Endothelial cell of umbilical vein (primary cell): ENCODE results near the gene MIEN1. TPM values are rescaled to one million over a fixed set of nuclear protein-coding genes. Genes with fewer than 3 reads are reported as not detected.

ENCODE experiments used
- BruUV-seq: library from RNA; stranded (reverse); fragments of 400-500 nt; replicated peaks from 2 replicates; lab custom pipeline; 2021; lab: Mats Ljungman, UMichigan
- CTCF ChIA-PET: fragments of 300-600, 350-600 bp; sonication (Branson Sonifier 250); formaldehyde crosslinking; loops from one replicate; lab custom pipeline; 2021; ENCODE audit warnings: antibody characterized with exemption, inconsistent platforms; lab: Charles Lee
- POLR2A ChIA-PET: fragments of 300-600, 350-600 bp; sonication (Branson Sonifier 250); formaldehyde crosslinking; loops from one replicate; lab custom pipeline; 2021; ENCODE audit warnings: antibody characterized with exemption, inconsistent platforms; lab: Charles Lee
- DNase-seq: peaks from one replicate; pipeline ENCODE4 v3.0.0-alpha.2; 2011; ENCODE audit warnings: low read depth, low spot score
- FAIRE-seq: peaks from 2 replicates; lab custom pipeline; 2011; peaks lifted over from hg19 to GRCh38; lab: Jason Lieb, UNC
- H2AFZ ChIP-seq: 2 replicates; pipeline ENCODE4 v1.6.0; 2012; ENCODE audit warnings: low read depth, low read length, control low read depth, inconsistent platforms
- H3K27ac ChIP-seq: 2 replicates; pipeline ENCODE4 v1.5.1; 2011; ENCODE audit warnings: low read depth, mild to moderate bottlenecking, control low read depth, low read length, moderate library complexity; ENCODE audit not compliant: insufficient read depth
- H3K27me3 ChIP-seq, 2 experiments: 2 replicates each; pipeline versions ENCODE4 v1.6.0 to v1.6.1; 2011; ENCODE audit warnings: low read length in 2 of 2, mixed read lengths in 1 of 2; ENCODE audit not compliant: control insufficient read depth in 2 of 2, insufficient read depth in 2 of 2
- H3K36me3 ChIP-seq, 2 experiments: 2 replicates in 1 of 2; 3 replicates in 1 of 2; pipeline ENCODE4 v1.5.1; 2011; ENCODE audit warnings: low read length in 2 of 2, mild to moderate bottlenecking in 1 of 2, moderate library complexity in 1 of 2; ENCODE audit not compliant: control insufficient read depth in 2 of 2, insufficient read depth in 2 of 2; ENCODE audit errors: extremely low read depth in 1 of 2
- H3K4me1 ChIP-seq: 3 replicates; pipeline ENCODE4 v1.5.1; 2011; ENCODE audit warnings: mild to moderate bottlenecking, low read length; ENCODE audit not compliant: control insufficient read depth, insufficient read depth; ENCODE audit errors: extremely low read depth
- H3K4me2 ChIP-seq: 2 replicates; pipeline ENCODE4 v1.6.1; 2011; ENCODE audit warnings: low read length, control low read depth, mixed read lengths; ENCODE audit not compliant: insufficient read depth
- H3K4me3 ChIP-seq, 3 experiments: fragments of 200-600 bp in 1 of 3; sonication (generic), shearing (Covaris generic) in 1 of 3; replicated peaks in 1 of 3; 2 replicates each; pipeline ENCODE4 v1.5.1; 2011 to 2016; ENCODE audit warnings: control low read depth in 3 of 3, low read length in 3 of 3, mild to moderate bottlenecking in 2 of 3, inconsistent platforms in 1 of 3, low read depth in 1 of 3, moderate library complexity in 1 of 3; ENCODE audit not compliant: insufficient read depth in 1 of 3
- H3K79me2 ChIP-seq: 2 replicates; pipeline ENCODE4 v1.6.0; 2012; ENCODE audit warnings: low read length, inconsistent platforms; ENCODE audit not compliant: control insufficient read depth, insufficient read depth
- H3K9ac ChIP-seq: replicated peaks from 2 replicates; pipeline ENCODE3; 2011; ENCODE audit warnings: low read length, control low read depth; ENCODE audit not compliant: insufficient read depth; ENCODE audit errors: extremely low read depth
- H3K9me1 ChIP-seq: replicated peaks from 3 replicates; pipeline ENCODE4 v1.6.0; 2011; ENCODE audit warnings: mild to moderate bottlenecking, low read length; ENCODE audit not compliant: control insufficient read depth, insufficient read depth; ENCODE audit errors: extremely low read depth
- H3K9me3 ChIP-seq: replicated peaks from 2 replicates; pipeline ENCODE4 v1.5.1; 2012; ENCODE audit warnings: low read length, inconsistent platforms; ENCODE audit not compliant: control insufficient read depth, insufficient read depth
- H4K20me1 ChIP-seq: replicated peaks from 2 replicates; pipeline ENCODE3; 2011; ENCODE audit warnings: mild to moderate bottlenecking, low read length; ENCODE audit not compliant: control insufficient read depth, insufficient read depth; ENCODE audit errors: extremely low read depth
- EZH2 ChIP-seq: IDR thresholded peaks from 2 replicates; pipeline ENCODE4 v1.6.1; 2012; ENCODE audit warnings: borderline replicate concordance, low read depth, mild to moderate bottlenecking, moderate library complexity, low read length, inconsistent platforms; ENCODE audit not compliant: severe bottlenecking
- FOS ChIP-seq: IDR thresholded peaks from 2 replicates; pipeline ENCODE4 v1.6.1; 2011; ENCODE audit warnings: mild to moderate bottlenecking, low read length, moderate library complexity, borderline replicate concordance; ENCODE audit not compliant: insufficient read depth
- GATA2 ChIP-seq: IDR thresholded peaks from 2 replicates; pipeline ENCODE4 v1.7.0; 2011; ENCODE audit warnings: low read depth, mild to moderate bottlenecking, moderate library complexity, mixed read lengths, low read length; ENCODE audit not compliant: insufficient read length, insufficient read depth
- JUN ChIP-seq: IDR thresholded peaks from 2 replicates; pipeline ENCODE4 v1.6.1; 2011; ENCODE audit warnings: borderline replicate concordance, low read depth; ENCODE audit not compliant: insufficient read length, insufficient read depth
- MYC ChIP-seq: IDR thresholded peaks from one replicate; pipeline ENCODE4 v1.6.1; 2011; ENCODE audit warnings: mild to moderate bottlenecking, low read depth, low read length
- POLR2A ChIP-seq: IDR thresholded peaks from 2 replicates; pipeline ENCODE4 v1.6.1; 2012; ENCODE audit warnings: low read depth, mild to moderate bottlenecking, control low read depth, low read length
- POLR2AphosphoS5 ChIP-seq: IDR thresholded peaks from 2 replicates; pipeline ENCODE4 v1.6.1; 2012; ENCODE audit warnings: low read depth, mild to moderate bottlenecking, control low read depth, low read length, moderate library complexity; ENCODE audit not compliant: insufficient read depth
- dilution Hi-C: fragments of 300-500 bp; cut with MboI; formaldehyde crosslinking; loops from one replicate; pipeline ENCODE4 v1.15.0; 2019; ENCODE audit warnings: low sequenced_read_pairs; ENCODE audit not compliant: extremely low pct_ligation_motif_present
- intact Hi-C: fragments of 100-400 bp; cut with micrococcal nuclease; formaldehyde crosslinking; loops from one replicate; pipeline ENCODE4 v1.10.0; 2022
- polyA plus RNA-seq, 4 experiments: library from polyadenylated mRNA; depleted of rRNA in 3 of 4; stranded (reverse) in 3 of 4; unstranded in 1 of 4; fragments of >200 nt; gene quantifications; 2 replicates each; pipeline versions ENCODE4 v1.2.1 to v1.2.3, GENCODE V29; 2011 to 2012; ENCODE audit warnings: missing spikeins in 1 of 4
- total RNA-seq: library from RNA; stranded (reverse); gene quantifications from 2 replicates; pipeline ENCODE4 v1.2.3, GENCODE V29; 2021
- TF ChIP-seq, protein P1 (sequence below): IDR thresholded peaks from 2 replicates; pipeline ENCODE4 v1.6.1; 2011; ENCODE audit not compliant: insufficient read depth, insufficient read length
- TF ChIP-seq, protein P2 (sequence below), 2 donors: IDR thresholded peaks; 1 replicate in 1 of 2; 2 replicates in 1 of 2; pipeline ENCODE4 v1.5.1; 2011; ENCODE audit warnings: low read length in 2 of 2, mild to moderate bottlenecking in 2 of 2, moderate library complexity in 2 of 2, control low read depth in 1 of 2, inconsistent platforms in 1 of 2, low read depth in 1 of 2; ENCODE audit not compliant: insufficient read depth in 1 of 2; ENCODE audit errors: extremely low read depth in 1 of 2

Gene MIEN1
- total and polyA plus RNA-seq, 2 donors (not counting 3 experiments of a cell fraction or from before 2014, with no cell fraction given) = 42.4 to 74.5 TPM

DNA sequence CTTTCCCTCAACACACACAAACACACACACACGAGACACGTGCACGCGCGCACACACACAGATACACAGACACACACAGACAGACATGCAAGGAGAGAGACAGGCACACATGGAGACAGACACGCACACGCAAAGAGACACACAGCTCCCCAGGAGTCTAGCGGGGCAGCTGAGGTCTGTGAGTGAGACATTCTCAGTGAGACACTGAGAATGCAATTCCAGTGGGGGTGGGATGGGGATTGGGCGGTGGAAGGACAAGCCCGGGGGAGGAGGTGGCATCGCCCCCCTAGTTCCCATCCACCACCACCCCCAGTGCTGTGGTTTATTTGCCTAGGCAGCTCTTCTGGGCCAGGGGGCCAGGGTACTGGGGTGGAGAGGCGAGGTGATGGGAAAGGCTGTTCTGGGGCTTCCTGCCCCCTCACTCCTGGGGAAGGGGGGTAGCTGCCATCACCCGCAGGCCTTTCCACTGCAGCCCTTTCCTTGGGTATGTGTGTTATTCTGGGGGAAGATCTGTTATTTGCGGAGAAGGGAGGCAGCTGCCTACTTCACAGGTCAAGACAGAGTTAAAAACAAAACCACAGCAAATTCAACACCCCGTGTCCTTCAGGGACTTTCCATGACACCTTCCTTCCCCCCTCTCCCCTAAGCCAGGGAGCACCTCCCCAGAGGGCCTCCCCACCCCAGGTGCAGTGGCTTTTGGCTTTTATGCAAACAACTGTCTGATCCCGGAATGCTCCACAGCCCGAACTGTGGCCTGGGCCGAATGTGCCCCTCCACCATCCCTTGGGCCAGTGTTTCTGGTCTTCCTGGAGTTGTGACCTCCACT is 25.4 kb upstream of the MIEN1 start:
- intact Hi-C loops = no loop called here
- Histone ChIP-seq H3K9ac (no peak overlapping the region), H3K27ac (no peak overlapping the region), H3K4me2 (no peak overlapping the region), H3K9me1 (no peaks in the 10 kb centered on the region), H3K4me1 (peaks cover 9% of the 10 kb centered on the region), H3K4me3 (no peak overlapping the region), H3K9me3 (no peaks in the 10 kb centered on the region), H3K36me3 (no peaks in the 10 kb centered on the region), H3K27me3 (peaks cover 9 to 16% of the 10 kb centered on the region in 2 experiments), H3K79me2 (no peaks in the 10 kb centered on the region), H4K20me1 (no peaks in the 10 kb centered on the region), H2AFZ (no peak overlapping the region)
- TF ChIP-seq FOS (no peak), EZH2 (no peak), MYC (no peak), GATA2 (no peak), JUN (no peak), POLR2AphosphoS5 (no peak), POLR2A (no peak)
- TF ChIP-seq, protein P1, sequence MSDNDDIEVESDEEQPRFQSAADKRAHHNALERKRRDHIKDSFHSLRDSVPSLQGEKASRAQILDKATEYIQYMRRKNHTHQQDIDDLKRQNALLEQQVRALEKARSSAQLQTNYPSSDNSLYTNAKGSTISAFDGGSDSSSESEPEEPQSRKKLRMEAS = no peak
- TF ChIP-seq, protein P2, sequence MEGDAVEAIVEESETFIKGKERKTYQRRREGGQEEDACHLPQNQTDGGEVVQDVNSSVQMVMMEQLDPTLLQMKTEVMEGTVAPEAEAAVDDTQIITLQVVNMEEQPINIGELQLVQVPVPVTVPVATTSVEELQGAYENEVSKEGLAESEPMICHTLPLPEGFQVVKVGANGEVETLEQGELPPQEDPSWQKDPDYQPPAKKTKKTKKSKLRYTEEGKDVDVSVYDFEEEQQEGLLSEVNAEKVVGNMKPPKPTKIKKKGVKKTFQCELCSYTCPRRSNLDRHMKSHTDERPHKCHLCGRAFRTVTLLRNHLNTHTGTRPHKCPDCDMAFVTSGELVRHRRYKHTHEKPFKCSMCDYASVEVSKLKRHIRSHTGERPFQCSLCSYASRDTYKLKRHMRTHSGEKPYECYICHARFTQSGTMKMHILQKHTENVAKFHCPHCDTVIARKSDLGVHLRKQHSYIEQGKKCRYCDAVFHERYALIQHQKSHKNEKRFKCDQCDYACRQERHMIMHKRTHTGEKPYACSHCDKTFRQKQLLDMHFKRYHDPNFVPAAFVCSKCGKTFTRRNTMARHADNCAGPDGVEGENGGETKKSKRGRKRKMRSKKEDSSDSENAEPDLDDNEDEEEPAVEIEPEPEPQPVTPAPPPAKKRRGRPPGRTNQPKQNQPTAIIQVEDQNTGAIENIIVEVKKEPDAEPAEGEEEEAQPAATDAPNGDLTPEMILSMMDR (IDR thresholded peaks at IDR 0.05; ENCODE audit: extremely low read depth in 1 of 2, insufficient read depth in 1 of 2, low read depth in 1 of 2, low read length in 2 of 2) = no peak
- no peak for DNase-seq
- FAIRE-seq = no peak
- dilution Hi-C loops = no loop called here
- BruUV-seq = no TSS peak
- ChIA-PET POLR2A (no interaction called here), CTCF (interaction anchor here (1.1 to 4.9 kb wide), 5 partner anchors 26 to 135 kb away, joined by 4 to 84 read pairs (median 10); partner anchors contain the start of gene MIEN1)
